WTC11 (cell line): ENCODE measurements around the gene CDK6. TPM values are rescaled to one million over a fixed set of nuclear protein-coding genes. Genes with fewer than 3 reads are reported as not detected.
"Not testable (repeated sequence)": the region's sequence is repeated elsewhere in the genome, so short reads cannot be mapped to it uniquely, and the experiment has no call there.

ENCODE experiments used
- ATAC-seq: fragments of 200-7000 bp; cut with Tn5 transposase; 2 replicates; pipeline ENCODE4 v1.10.0; 2021; ENCODE audit warnings: mild to moderate bottlenecking, moderate library complexity
- CTCF ChIA-PET: fragments of 300-600 bp; sonication (Branson Sonifier 250); formaldehyde crosslinking; loops from one replicate; lab custom pipeline; 2021; ENCODE audit warnings: antibody characterized with exemption; lab: Charles Lee
- POLR2A ChIA-PET: fragments of 350-600 bp; sonication (Branson Sonifier 250); formaldehyde crosslinking; loops from one replicate; lab custom pipeline; 2021; ENCODE audit warnings: antibody characterized with exemption; lab: Charles Lee
- DNase-seq: peaks from one replicate; pipeline ENCODE4 v3.0.0; 2021; ENCODE audit warnings: low spot score
- H3K27ac Mint-ChIP-seq: 2 replicates; pipeline ENCODE4 v1.8.0; 2021; ENCODE audit warnings: mixed read lengths
- H3K27me3 Mint-ChIP-seq: 2 replicates; pipeline ENCODE4 v1.8.0; 2021; ENCODE audit warnings: low read depth, mild to moderate bottlenecking, moderate library complexity, mixed read lengths
- H3K36me3 Mint-ChIP-seq: 2 replicates; pipeline ENCODE4 v1.8.0; 2021; ENCODE audit warnings: mixed read lengths
- H3K4me1 Mint-ChIP-seq: 2 replicates; pipeline ENCODE4 v1.8.0; 2022; ENCODE audit warnings: mixed read lengths
- H3K4me3 Mint-ChIP-seq: 2 replicates; pipeline ENCODE4 v1.8.0; 2021; ENCODE audit warnings: mild to moderate bottlenecking, moderate library complexity, mixed read lengths
- H3K9me3 Mint-ChIP-seq: 2 replicates; pipeline ENCODE4 v1.8.0; 2021; ENCODE audit warnings: mixed read lengths
- FOXK1 ChIP-seq: sonication (generic); formaldehyde crosslinking; IDR thresholded peaks from 2 replicates; pipeline ENCODE4 v1.8.0; 2022; ENCODE audit warnings: mild to moderate bottlenecking, moderate library complexity, missing genetic modification reagents
- HMGA2 ChIP-seq: fragments of 250-450 bp; sonication (Bioruptor Pico); IDR thresholded peaks from 2 replicates; pipeline ENCODE4 v1.4.0; 2021; ENCODE audit warnings: mild to moderate bottlenecking, moderate library complexity
- NR1H2 ChIP-seq: sonication (generic); formaldehyde crosslinking; IDR thresholded peaks from 2 replicates; pipeline ENCODE4 v1.9.0; 2021; ENCODE audit warnings: mild to moderate bottlenecking, moderate library complexity, missing genetic modification reagents
- RELA ChIP-seq: sonication (generic); formaldehyde crosslinking; IDR thresholded peaks from 2 replicates; pipeline ENCODE4 v1.8.1; 2022; ENCODE audit warnings: missing genetic modification reagents, mild to moderate bottlenecking, borderline replicate concordance
- SP1 ChIP-seq: sonication (generic); formaldehyde crosslinking; conservative IDR thresholded peaks from 2 replicates; pipeline ENCODE4 v1.8.1; 2022; ENCODE audit warnings: missing genetic modification reagents
- total RNA-seq: library from RNA; stranded (reverse); gene quantifications from 3 replicates; pipeline ENCODE4 v1.2.3, GENCODE V29; 2021
- TF ChIP-seq, protein P1 (sequence below): sonication (generic); formaldehyde crosslinking; IDR thresholded peaks from 2 replicates; pipeline ENCODE4 v1.8.1; 2023; ENCODE audit warnings: mild to moderate bottlenecking, missing genetic modification reagents
- TF ChIP-seq, protein P2 (sequence below): fragments of 250-450 bp; sonication (Bioruptor Pico); IDR thresholded peaks from 2 replicates; pipeline ENCODE4 v1.9.0; 2021; ENCODE audit warnings: mild to moderate bottlenecking
- TF ChIP-seq, protein P3 (sequence below): sonication (generic); formaldehyde crosslinking; IDR thresholded peaks from 2 replicates; pipeline ENCODE4 v1.8.1; 2022; ENCODE audit warnings: low read depth, mild to moderate bottlenecking, moderate library complexity, missing genetic modification reagents, borderline replicate concordance

The CDK6 gene
- total RNA-seq, 1 experiment from 2014 or later = 47.2 TPM

DNA sequence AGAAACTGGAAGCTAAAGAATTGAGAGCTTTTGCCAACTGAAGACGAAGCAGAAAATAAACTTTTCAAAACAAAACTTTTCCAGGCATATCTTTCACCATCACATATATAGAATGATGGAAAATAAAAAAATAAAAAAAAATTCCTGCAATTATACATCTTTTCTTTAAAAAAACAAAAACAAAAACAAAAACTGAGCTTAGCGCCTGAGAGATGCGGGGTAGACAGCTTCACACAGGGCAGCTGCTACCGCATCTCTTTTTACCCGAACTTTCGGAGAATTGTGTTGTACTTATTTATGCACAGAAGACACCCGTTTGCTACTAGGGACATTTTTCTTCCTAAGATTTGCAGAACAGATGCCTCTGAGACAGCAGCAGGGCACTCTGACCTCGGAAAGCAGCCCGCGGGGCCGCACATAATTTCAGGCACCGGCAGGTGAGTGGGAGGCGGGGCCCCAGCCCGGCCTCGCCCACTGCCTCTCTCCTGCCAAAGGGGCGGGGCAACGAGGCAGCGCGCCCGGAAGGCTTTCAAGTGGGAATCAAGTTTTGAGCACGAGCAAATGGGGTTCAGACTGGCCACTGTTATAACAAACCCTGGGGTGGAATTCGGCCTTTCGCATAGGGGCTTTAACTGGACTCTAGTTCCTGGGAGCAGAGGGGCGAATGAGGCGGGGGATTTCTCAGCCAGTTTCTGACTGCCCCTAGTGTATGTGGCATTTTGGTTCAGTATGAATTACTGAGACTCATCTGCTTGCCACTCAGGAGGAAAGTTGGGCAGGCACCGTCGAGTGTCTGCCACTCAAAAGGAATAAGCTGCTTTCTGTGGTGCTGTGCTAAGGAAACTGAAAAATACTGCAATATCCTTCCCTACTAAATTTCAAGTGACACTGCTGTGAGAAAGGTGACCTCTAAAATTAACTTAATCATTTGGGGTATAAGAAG lies 227.7 kb downstream of the CDK6 start:
- no peaks in the 10 kb centered on the region for H3K36me3 Mint-ChIP-seq
- ATAC-seq (peak; percentile 96), DNase-seq (peak; percentile 84)
- TF ChIP-seq, protein P1, sequence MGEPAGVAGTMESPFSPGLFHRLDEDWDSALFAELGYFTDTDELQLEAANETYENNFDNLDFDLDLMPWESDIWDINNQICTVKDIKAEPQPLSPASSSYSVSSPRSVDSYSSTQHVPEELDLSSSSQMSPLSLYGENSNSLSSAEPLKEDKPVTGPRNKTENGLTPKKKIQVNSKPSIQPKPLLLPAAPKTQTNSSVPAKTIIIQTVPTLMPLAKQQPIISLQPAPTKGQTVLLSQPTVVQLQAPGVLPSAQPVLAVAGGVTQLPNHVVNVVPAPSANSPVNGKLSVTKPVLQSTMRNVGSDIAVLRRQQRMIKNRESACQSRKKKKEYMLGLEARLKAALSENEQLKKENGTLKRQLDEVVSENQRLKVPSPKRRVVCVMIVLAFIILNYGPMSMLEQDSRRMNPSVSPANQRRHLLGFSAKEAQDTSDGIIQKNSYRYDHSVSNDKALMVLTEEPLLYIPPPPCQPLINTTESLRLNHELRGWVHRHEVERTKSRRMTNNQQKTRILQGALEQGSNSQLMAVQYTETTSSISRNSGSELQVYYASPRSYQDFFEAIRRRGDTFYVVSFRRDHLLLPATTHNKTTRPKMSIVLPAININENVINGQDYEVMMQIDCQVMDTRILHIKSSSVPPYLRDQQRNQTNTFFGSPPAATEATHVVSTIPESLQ (CRISPR knock-in tag) = no peak
- TF ChIP-seq SP1 = peak; percentile 60
- peaks cover 17% of the 10 kb centered on the region for H3K4me1 Mint-ChIP-seq
- H3K9me3 Mint-ChIP-seq = no peaks in the 10 kb centered on the region
- no peaks in the 10 kb centered on the region; the same call in 1 of the 2 replicates for H3K27me3 Mint-ChIP-seq
- peak overlapping the region; percentile 73 for H3K4me3 Mint-ChIP-seq
- ChIA-PET POLR2A (no interaction called here), CTCF (interaction anchor here (0.5 to 2.1 kb wide), 7 partner anchors 18 to 272 kb away, joined by 3 to 9 read pairs (median 6); partner anchors contain the start of genes FAM133B, PEX1 and RBM48)
- peak overlapping the region; percentile 88; the same call in 1 of the 2 replicates for H3K27ac Mint-ChIP-seq

DNA sequence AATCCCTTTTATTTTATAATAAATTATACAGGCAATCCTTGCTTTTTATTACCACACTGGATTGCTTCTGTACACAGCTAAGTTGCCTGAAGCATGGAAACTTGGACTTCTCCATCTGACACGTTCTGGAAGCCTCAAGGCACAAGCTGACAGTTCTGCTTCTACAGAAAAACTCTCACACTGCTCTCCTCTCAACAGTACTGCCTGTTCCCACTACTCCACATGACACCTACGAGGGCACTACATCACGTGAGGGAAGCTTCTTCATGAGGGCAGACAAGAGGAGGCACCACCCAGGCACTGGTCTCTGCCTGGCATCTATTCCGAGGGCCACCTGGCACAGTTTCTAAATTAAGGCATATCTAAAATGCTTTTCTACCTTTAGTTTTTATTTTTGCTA lies 229.4 kb downstream of the CDK6 start:
- ChIA-PET POLR2A (no interaction called here), CTCF (interaction anchor here (0.8 kb wide), 1 partner anchor 17 kb away, joined by 3 read pairs; the partner anchor contains the start of gene FAM133B)
- H3K9me3 Mint-ChIP-seq = no peaks in the 10 kb centered on the region
- no peak for TF ChIP-seq HMGA2 (CRISPR knock-in tag)
- TF ChIP-seq, all 79 proteins: peak for 0
- H3K27ac Mint-ChIP-seq = no peak overlapping the region
- ATAC-seq (no peak), DNase-seq (no peak)
- no peaks in the 10 kb centered on the region for H3K36me3 Mint-ChIP-seq
- H3K4me1 Mint-ChIP-seq = peaks cover 26% of the 10 kb centered on the region
- no peak overlapping the region for H3K4me3 Mint-ChIP-seq
- no peaks in the 10 kb centered on the region; the same call in 1 of the 2 replicates for H3K27me3 Mint-ChIP-seq

DNA sequence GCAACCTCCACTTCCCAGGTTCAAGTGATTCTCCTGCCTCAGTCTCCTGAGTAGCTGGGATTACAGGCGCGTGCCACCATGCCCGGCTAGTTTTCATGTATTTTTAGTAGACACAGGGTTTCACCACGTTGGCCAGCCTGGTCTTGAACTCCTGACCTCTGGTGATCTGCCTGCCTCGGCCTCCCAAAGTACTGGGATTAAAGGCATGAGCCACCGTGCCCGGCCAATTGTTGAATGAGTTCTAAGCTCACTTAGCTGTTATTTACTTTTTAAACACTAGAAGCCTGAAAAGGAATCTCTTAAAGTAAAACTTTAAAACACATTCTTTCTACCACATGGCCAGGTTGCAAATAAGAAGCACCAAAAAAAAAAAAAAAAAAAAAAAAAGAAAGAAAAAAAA lies 231.9 kb downstream of the CDK6 start:
- H3K27ac Mint-ChIP-seq, H3K9me3 Mint-ChIP-seq, DNase-seq, H3K27me3 Mint-ChIP-seq, H3K4me3 Mint-ChIP-seq, POLR2A ChIA-PET, H3K36me3 Mint-ChIP-seq, ATAC-seq: not testable (repeated sequence)
- CTCF ChIA-PET = interaction anchor here (1.0 to 3.9 kb wide), 2 partner anchors 15 to 76 kb away, joined by 3 to 14 read pairs; partner anchors contain the start of genes FAM133B, PEX1 and RBM48
- peaks cover 23% of the 10 kb centered on the region for H3K4me1 Mint-ChIP-seq

DNA sequence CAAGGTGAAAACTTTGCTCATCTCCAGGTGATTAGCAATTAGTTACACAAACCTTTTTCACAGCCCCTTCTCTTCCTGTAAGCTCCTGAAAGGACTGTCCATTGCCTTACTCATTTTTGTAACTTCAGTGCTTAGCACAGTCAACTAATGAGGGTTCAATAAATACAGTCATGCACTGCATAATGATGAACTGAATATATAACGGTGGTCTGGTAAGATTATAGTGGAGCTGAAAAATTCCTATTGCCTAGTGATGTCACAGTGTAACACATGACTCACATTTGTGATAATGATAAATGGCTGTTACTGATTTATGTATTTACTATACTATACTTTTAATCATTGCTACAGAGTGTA lies 233.3 kb downstream of the CDK6 start:
- POLR2A ChIA-PET = interaction anchor here (0.6 kb wide), 1 partner anchor 30 kb away, joined by 5 read pairs; no protein-coding TSS in a partner anchor
- no peaks in the 10 kb centered on the region; the same call in 1 of the 2 replicates for H3K27me3 Mint-ChIP-seq
- no peak overlapping the region for H3K27ac Mint-ChIP-seq
- H3K4me1 Mint-ChIP-seq = peaks cover 14% of the 10 kb centered on the region
- no peak overlapping the region for H3K4me3 Mint-ChIP-seq
- no peak for ATAC-seq
- TF ChIP-seq, protein P2, sequence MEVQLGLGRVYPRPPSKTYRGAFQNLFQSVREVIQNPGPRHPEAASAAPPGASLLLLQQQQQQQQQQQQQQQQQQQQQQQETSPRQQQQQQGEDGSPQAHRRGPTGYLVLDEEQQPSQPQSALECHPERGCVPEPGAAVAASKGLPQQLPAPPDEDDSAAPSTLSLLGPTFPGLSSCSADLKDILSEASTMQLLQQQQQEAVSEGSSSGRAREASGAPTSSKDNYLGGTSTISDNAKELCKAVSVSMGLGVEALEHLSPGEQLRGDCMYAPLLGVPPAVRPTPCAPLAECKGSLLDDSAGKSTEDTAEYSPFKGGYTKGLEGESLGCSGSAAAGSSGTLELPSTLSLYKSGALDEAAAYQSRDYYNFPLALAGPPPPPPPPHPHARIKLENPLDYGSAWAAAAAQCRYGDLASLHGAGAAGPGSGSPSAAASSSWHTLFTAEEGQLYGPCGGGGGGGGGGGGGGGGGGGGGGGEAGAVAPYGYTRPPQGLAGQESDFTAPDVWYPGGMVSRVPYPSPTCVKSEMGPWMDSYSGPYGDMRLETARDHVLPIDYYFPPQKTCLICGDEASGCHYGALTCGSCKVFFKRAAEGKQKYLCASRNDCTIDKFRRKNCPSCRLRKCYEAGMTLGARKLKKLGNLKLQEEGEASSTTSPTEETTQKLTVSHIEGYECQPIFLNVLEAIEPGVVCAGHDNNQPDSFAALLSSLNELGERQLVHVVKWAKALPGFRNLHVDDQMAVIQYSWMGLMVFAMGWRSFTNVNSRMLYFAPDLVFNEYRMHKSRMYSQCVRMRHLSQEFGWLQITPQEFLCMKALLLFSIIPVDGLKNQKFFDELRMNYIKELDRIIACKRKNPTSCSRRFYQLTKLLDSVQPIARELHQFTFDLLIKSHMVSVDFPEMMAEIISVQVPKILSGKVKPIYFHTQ (CRISPR knock-in tag) = no peak
- TF ChIP-seq, all 79 proteins: peak for 0
- Mint-ChIP-seq H3K9me3 (no peaks in the 10 kb centered on the region), H3K36me3 (no peaks in the 10 kb centered on the region)
- CTCF ChIA-PET = interaction anchor here (1.5 to 3.9 kb wide), 2 partner anchors 11 to 13 kb away, joined by 4 to 14 read pairs; partner anchors contain the start of gene FAM133B
- DNase-seq = no peak

DNA sequence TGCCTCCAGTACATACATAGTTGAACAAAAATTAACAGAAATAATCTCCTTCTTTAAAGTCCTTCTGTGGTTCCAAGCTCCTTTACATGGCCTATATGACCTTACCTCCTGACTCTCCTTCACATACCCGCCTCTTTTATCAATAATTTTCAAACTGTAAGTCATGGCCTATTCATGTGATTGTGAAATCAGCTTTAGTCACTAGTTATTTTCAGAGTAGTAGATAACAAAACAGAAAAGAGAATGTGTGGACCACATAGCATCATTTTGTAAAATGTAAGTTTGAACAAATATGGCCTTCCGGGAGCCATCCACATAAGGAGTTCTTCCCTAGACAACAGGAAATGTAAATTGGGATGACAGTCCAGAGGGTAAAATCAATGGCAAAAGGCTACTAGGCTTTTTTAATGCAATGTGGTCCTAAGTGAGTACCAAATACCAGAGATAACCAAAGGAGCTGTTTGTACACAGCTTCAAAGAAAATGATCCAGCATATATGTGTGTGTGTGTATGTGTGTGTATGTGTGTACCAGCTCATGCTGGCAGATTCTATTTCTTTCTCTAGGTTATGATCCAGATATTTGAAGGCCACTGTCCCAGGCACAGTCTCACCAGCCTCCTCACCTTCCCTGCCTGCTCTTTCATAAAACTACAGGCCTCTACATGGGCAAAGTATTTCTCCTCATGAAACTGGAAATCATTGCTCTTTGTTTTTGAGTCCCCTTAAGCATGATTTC lies 233.9 kb downstream of the CDK6 start:
- DNase-seq = no peak
- ChIA-PET CTCF (interaction anchor here (1.0 to 3.9 kb wide), 3 partner anchors 11 to 231 kb away, joined by 3 to 14 read pairs (median 4); partner anchors contain the start of gene FAM133B), POLR2A (no interaction called here)
- H3K36me3 Mint-ChIP-seq = no peaks in the 10 kb centered on the region
- TF ChIP-seq RELA (CRISPR knock-in tag) (no peak), FOXK1 (CRISPR knock-in tag) (no peak), NR1H2 (no peak)
- TF ChIP-seq, protein P3, sequence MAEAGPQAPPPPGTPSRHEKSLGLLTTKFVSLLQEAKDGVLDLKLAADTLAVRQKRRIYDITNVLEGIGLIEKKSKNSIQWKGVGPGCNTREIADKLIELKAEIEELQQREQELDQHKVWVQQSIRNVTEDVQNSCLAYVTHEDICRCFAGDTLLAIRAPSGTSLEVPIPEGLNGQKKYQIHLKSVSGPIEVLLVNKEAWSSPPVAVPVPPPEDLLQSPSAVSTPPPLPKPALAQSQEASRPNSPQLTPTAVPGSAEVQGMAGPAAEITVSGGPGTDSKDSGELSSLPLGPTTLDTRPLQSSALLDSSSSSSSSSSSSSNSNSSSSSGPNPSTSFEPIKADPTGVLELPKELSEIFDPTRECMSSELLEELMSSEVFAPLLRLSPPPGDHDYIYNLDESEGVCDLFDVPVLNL (CRISPR knock-in tag) = no peak
- peaks cover 10% of the 10 kb centered on the region for H3K4me1 Mint-ChIP-seq
- no peaks in the 10 kb centered on the region for H3K9me3 Mint-ChIP-seq
- H3K27ac Mint-ChIP-seq = no peak overlapping the region
- no peak overlapping the region for H3K4me3 Mint-ChIP-seq
- H3K27me3 Mint-ChIP-seq = no peaks in the 10 kb centered on the region
- no peak for ATAC-seq
